CD14-positive monocyte (primary cell): ENCODE results near the gene HEPACAM. TPM values are rescaled to one million over a fixed set of nuclear protein-coding genes. Genes with fewer than 3 reads are reported as not detected.

Source experiments
- DNase-seq, 3 donors: peaks; one replicate each; pipeline ENCODE4 v3.0.0-alpha.2; 2011 to 2022
- H2AFZ ChIP-seq: 2 replicates; pipeline ENCODE4 v1.6.0; 2012; ENCODE audit warnings: mild to moderate bottlenecking, low read depth, low read length, inconsistent platforms; ENCODE audit not compliant: insufficient read depth, poor library complexity, severe bottlenecking
- H3K27ac ChIP-seq, 2 donors: 1 replicate in 1 of 2; 2 replicates in 1 of 2; pipeline ENCODE4 v1.5.1; 2012 to 2013; ENCODE audit warnings: low read length in 2 of 2, control low read depth in 1 of 2, inconsistent platforms in 1 of 2, low read depth in 1 of 2, mild to moderate bottlenecking in 1 of 2
- H3K27me3 ChIP-seq, 2 donors: one replicate each; pipeline versions ENCODE4 v1.6.0 to v1.6.1; 2011 to 2013; ENCODE audit warnings: low read length in 2 of 2; ENCODE audit not compliant: control insufficient read depth in 2 of 2, insufficient read depth in 2 of 2
- H3K36me3 ChIP-seq, 2 donors: replicated peaks in 1 of 2; 1 replicate in 1 of 2; 2 replicates in 1 of 2; pipeline versions ENCODE4 v1.5.1 to v1.6.1; 2012 to 2013; ENCODE audit warnings: low read length in 2 of 2, control low read depth in 1 of 2, inconsistent platforms in 1 of 2, mild to moderate bottlenecking in 1 of 2; ENCODE audit not compliant: insufficient read depth in 2 of 2, control insufficient read depth in 1 of 2
- H3K4me1 ChIP-seq, 2 donors: 1 replicate in 1 of 2; 2 replicates in 1 of 2; pipeline versions ENCODE4 v1.5.1 to v1.6.1; 2012 to 2013; ENCODE audit warnings: low read length in 2 of 2, control low read depth in 1 of 2, inconsistent platforms in 1 of 2, mild to moderate bottlenecking in 1 of 2, moderate library complexity in 1 of 2; ENCODE audit not compliant: insufficient read depth in 2 of 2, control insufficient read depth in 1 of 2
- H3K4me2 ChIP-seq: replicated peaks from 2 replicates; pipeline ENCODE3; 2012; ENCODE audit warnings: low read length, moderate library complexity, mild to moderate bottlenecking; ENCODE audit not compliant: poor library complexity, severe bottlenecking; ENCODE audit errors: extremely low read depth
- H3K4me3 ChIP-seq, 3 experiments: fragments of 200-600 bp in 1 of 3; sonication (generic) in 1 of 3; replicated peaks in 1 of 3; 1 replicate in 2 of 3; 2 replicates in 1 of 3; pipeline ENCODE4 v1.5.1; 2011 to 2013; ENCODE audit warnings: low read length in 3 of 3, mild to moderate bottlenecking in 3 of 3, control low read depth in 2 of 3, low read depth in 2 of 3, inconsistent platforms in 1 of 3, moderate library complexity in 1 of 3
- H3K79me2 ChIP-seq: 2 replicates; pipeline ENCODE4 v1.6.0; 2012; ENCODE audit warnings: mild to moderate bottlenecking, control low read depth, inconsistent platforms, low read length, moderate library complexity; ENCODE audit not compliant: insufficient read depth
- H3K9ac ChIP-seq: 2 replicates; pipeline ENCODE4 v1.6.0; 2017; ENCODE audit warnings: low read length, mild to moderate bottlenecking; ENCODE audit not compliant: insufficient read depth, poor library complexity, severe bottlenecking
- H3K9me3 ChIP-seq, 2 donors: replicated peaks in 1 of 2; 1 replicate in 1 of 2; 2 replicates in 1 of 2; pipeline versions ENCODE4 v1.5.1 to v1.6.1; 2012 to 2013; ENCODE audit warnings: low read length in 2 of 2, control low read depth in 1 of 2; ENCODE audit not compliant: control insufficient read depth in 1 of 2, insufficient read depth in 1 of 2
- H4K20me1 ChIP-seq: 2 replicates; pipeline ENCODE4 v1.6.0; 2012; ENCODE audit warnings: mild to moderate bottlenecking, low read length, control low read depth, moderate library complexity; ENCODE audit not compliant: insufficient read depth
- H3K27ac Mint-ChIP-seq, 7 donors: one replicate each; pipeline ENCODE4 v1.8.0; 2020; ENCODE audit warnings: mild to moderate bottlenecking in 7 of 7, mixed read lengths in 7 of 7, moderate library complexity in 6 of 7, inconsistent platforms in 2 of 7
- H3K27me3 Mint-ChIP-seq, 3 donors: one replicate each; pipeline ENCODE4 v1.8.0; 2021 to 2022; ENCODE audit warnings: low read depth in 3 of 3, mild to moderate bottlenecking in 3 of 3, mixed read lengths in 3 of 3, moderate library complexity in 3 of 3, inconsistent platforms in 1 of 3
- H3K36me3 Mint-ChIP-seq, 2 donors: one replicate each; pipeline ENCODE4 v1.8.0; 2020; ENCODE audit warnings: mixed read lengths in 2 of 2, inconsistent platforms in 1 of 2, mild to moderate bottlenecking in 1 of 2
- H3K4me1 Mint-ChIP-seq: one replicate; pipeline ENCODE4 v1.8.0; 2020; ENCODE audit warnings: mild to moderate bottlenecking, mixed read lengths
- H3K4me3 Mint-ChIP-seq, 2 donors: one replicate each; pipeline ENCODE4 v1.8.0; 2020; ENCODE audit warnings: mild to moderate bottlenecking in 2 of 2, mixed read lengths in 2 of 2, moderate library complexity in 1 of 2
- H3K9me3 Mint-ChIP-seq, 7 donors: one replicate each; pipeline ENCODE4 v1.8.0; 2020 to 2022; ENCODE audit warnings: mixed read lengths in 7 of 7, mild to moderate bottlenecking in 6 of 7, moderate library complexity in 6 of 7, inconsistent platforms in 2 of 7
- CTCF ChIP-seq: fragments of 200-600 bp; IDR thresholded peaks from one replicate; pipeline ENCODE4 v1.8.0; 2022; ENCODE audit warnings: antibody characterized with exemption, mild to moderate bottlenecking
- WGBS: methylation state at CpG from one replicate; pipeline ENCODE4 v1.1.5; 2013; ENCODE audit warnings: missing lambda C conversion rate; ENCODE audit not compliant: insufficient coverage; 5-methylcytosine and 5-hydroxymethylcytosine counted together
- intact Hi-C, 2 donors: fragments of 100-400 bp; cut with micrococcal nuclease; formaldehyde crosslinking; loops; one replicate each; pipeline versions ENCODE4 v1.15.0 to v1.15.1; 2023
- polyA plus RNA-seq, 3 donors: library from polyadenylated mRNA; depleted of rRNA in 1 of 3; unstranded in 2 of 3; stranded (reverse) in 1 of 3; fragments of 300-500 nt in 2 of 3; fragments of >200 nt in 1 of 3; fragmentation: Illumina TruSeq in 2 of 3; gene quantifications; 1 replicate in 2 of 3; 2 replicates in 1 of 3; pipeline ENCODE4 v1.2.3, GENCODE V29; 2012 to 2021

Gene HEPACAM
- polyA plus RNA-seq, 3 donors: not detected

GRCh38 chr11:124892146-124892545, 43.7 kb downstream of the HEPACAM start:
- Histone ChIP-seq H3K9me3 (no peaks in the 10 kb centered on the region), H3K9ac (no peak overlapping the region), H3K4me3 (no peak overlapping the region), H3K4me2 (no peak overlapping the region), H3K27ac (no peak overlapping the region), H3K36me3 (no peaks in the 10 kb centered on the region), H4K20me1 (no peaks in the 10 kb centered on the region), H3K27me3 (no peaks in the 10 kb centered on the region), H3K4me1 (peaks cover 12 to 13% of the 10 kb centered on the region in 2 donors), H2AFZ (peak overlapping the region; percentile 51), H3K79me2 (no peaks in the 10 kb centered on the region)
- Mint-ChIP-seq H3K27me3 (peaks cover 0 to 1% (median 0%) of the 10 kb centered on the region in 3 donors), H3K36me3 (no peaks in the 10 kb centered on the region), H3K4me3 (no peak overlapping the region), H3K4me1 (peaks cover 20% of the 10 kb centered on the region), H3K27ac (no peak overlapping the region), H3K9me3 (no peaks in the 10 kb centered on the region)
- 80% methylated on average over 2 of the region's 2 CpGs for WGBS
- no peak for DNase-seq
- intact Hi-C loops: no loop called here
- TF ChIP-seq CTCF: no peak

GRCh38 chr11:124891373-124891861, 44.4 kb downstream of the HEPACAM start:
- peaks cover 19% of the 10 kb centered on the region for H3K4me1 Mint-ChIP-seq
- H3K27ac ChIP-seq: no peak overlapping the region
- H3K4me2 ChIP-seq: no peak overlapping the region
- intact Hi-C loops: no loop called here
- H3K9ac ChIP-seq: no peak overlapping the region
- DNase-seq: no peak
- H3K36me3 Mint-ChIP-seq: no peaks in the 10 kb centered on the region
- TF ChIP-seq CTCF: no peak
- no peak overlapping the region for H2AFZ ChIP-seq
- H3K27ac Mint-ChIP-seq: no peak overlapping the region
- no peaks in the 10 kb centered on the region for H3K36me3 ChIP-seq
- H3K79me2 ChIP-seq: no peaks in the 10 kb centered on the region
- H3K27me3 Mint-ChIP-seq: no peaks in the 10 kb centered on the region
- H3K9me3 Mint-ChIP-seq: no peaks in the 10 kb centered on the region
- no peak overlapping the region for H3K4me3 ChIP-seq
- no peaks in the 10 kb centered on the region for H3K9me3 ChIP-seq
- H3K27me3 ChIP-seq: no peaks in the 10 kb centered on the region
- no peaks in the 10 kb centered on the region for H4K20me1 ChIP-seq
- peaks cover 12 to 13% of the 10 kb centered on the region in 2 donors for H3K4me1 ChIP-seq
- no peak overlapping the region for H3K4me3 Mint-ChIP-seq
- 93% methylated on average over 8 of the region's 12 CpGs for WGBS
